ENCODE data around the gene FN1.

FN1 gene

GRCh38 chr2:215435870-215436704 is at the start of gene FN1:
TSS of gene FN1 (minus strand) at chr2:215436068. CDS start at chr2:215435802, 266 bp downstream.
- peak within 1 kb of the TSS; percentile 75 for H3K4me3 ChIP-seq
- H3K27ac ChIP-seq = peak within 1 kb of the TSS; percentile 92 to 95
- no peak for TF ChIP-seq CTCF (IDR thresholded peaks at IDR 0.05)
- DNase-seq (ENCODE audit: low spot score) = peak; percentile 98

- DNase-seq (ENCODE audit: low spot score) = no peak
- no peak overlapping the region for H3K27ac ChIP-seq
- no peak for TF ChIP-seq CTCF (IDR thresholded peaks at IDR 0.05)
- no peak overlapping the region for H3K4me3 ChIP-seq
Observed at GRCh38 chr2:215485032-215485431, 49.2 kb upstream of the FN1 start.

GRCh38 chr2:215484570-215484969 is 48.7 kb upstream of the FN1 start:
- no peak overlapping the region for H3K27ac ChIP-seq
- H3K4me3 ChIP-seq = no peak overlapping the region
- DNase-seq (ENCODE audit: low spot score) = no peak
- no peak for TF ChIP-seq CTCF (IDR thresholded peaks at IDR 0.05)

- no peak overlapping the region for H3K4me3 ChIP-seq
- no peak for DNase-seq (ENCODE audit: low spot score)
- no peak overlapping the region for H3K27ac ChIP-seq
- TF ChIP-seq CTCF (IDR thresholded peaks at IDR 0.05) = no peak
Observed at GRCh38 chr2:215483431-215483830, 47.6 kb upstream of the FN1 start.

GRCh38 chr2:215479536-215480240 is 43.8 kb upstream of the FN1 start:
- DNase-seq (ENCODE audit: low spot score) = no peak
- Histone ChIP-seq H3K4me3 (no peak overlapping the region), H3K27ac (no peak overlapping the region)
- TF ChIP-seq CTCF (IDR thresholded peaks at IDR 0.05) = no peak

- no peak for DNase-seq (ENCODE audit: low spot score)
- H3K4me3 ChIP-seq = no peak overlapping the region
- H3K27ac ChIP-seq = no peak overlapping the region
- TF ChIP-seq CTCF (IDR thresholded peaks at IDR 0.05) = no peak
Observed at GRCh38 chr2:215479121-215479520, 43.3 kb upstream of the FN1 start.

Data from coronary artery (tissue), 2 donors.